DOHH2 (cell line): Measurements from ENCODE around the gene DDX60.

ENCODE experiments used
- H3F3A ChIP-seq: fragments of 200-600 bp; sonication (generic), shearing (Covaris generic); 2 replicates; pipeline ENCODE4 v1.6.0; 2016; ENCODE audit warnings: antibody characterized with exemption, mild to moderate bottlenecking; ENCODE audit not compliant: control insufficient read depth, insufficient read depth
- H3K27ac ChIP-seq: fragments of 200-600 bp; sonication (generic); 2 replicates; pipeline ENCODE4 v1.5.1; 2014; ENCODE audit warnings: low read depth, mild to moderate bottlenecking, low read length, moderate library complexity
- H3K27me3 ChIP-seq: fragments of 200-600 bp; sonication (generic); 2 replicates; pipeline ENCODE4 v1.6.1; 2014; ENCODE audit warnings: mild to moderate bottlenecking, low read length, mixed read lengths; ENCODE audit not compliant: control insufficient read depth
- H3K36me3 ChIP-seq: fragments of 200-600 bp; sonication (generic); 2 replicates; pipeline ENCODE4 v1.6.1; 2014; ENCODE audit warnings: mild to moderate bottlenecking, low read length, moderate library complexity, mixed read lengths; ENCODE audit not compliant: control insufficient read depth
- H3K4me1 ChIP-seq: fragments of 200-600 bp; sonication (generic); 2 replicates; pipeline ENCODE4 v1.6.1; 2014; ENCODE audit warnings: mild to moderate bottlenecking, low read length, mixed read lengths; ENCODE audit not compliant: control insufficient read depth
- H3K4me2 ChIP-seq: fragments of 200-600 bp; sonication (generic); 2 replicates; pipeline ENCODE4 v1.6.0; 2014; ENCODE audit warnings: mild to moderate bottlenecking, low read length, moderate library complexity
- H3K4me3 ChIP-seq: fragments of 200-600 bp; sonication (generic); 2 replicates; pipeline ENCODE4 v1.5.1; 2014; ENCODE audit warnings: mild to moderate bottlenecking, low read length, mixed read lengths
- H3K79me2 ChIP-seq: fragments of 200-600 bp; sonication (generic); 2 replicates; pipeline ENCODE4 v1.6.1; 2014; ENCODE audit warnings: mild to moderate bottlenecking, low read length, mixed read lengths; ENCODE audit not compliant: control insufficient read depth
- H3K9me2 ChIP-seq: fragments of 200-600 bp; sonication (generic); replicated peaks from 2 replicates; pipeline ENCODE4 v1.6.1; 2014; ENCODE audit warnings: mild to moderate bottlenecking, low read length, mixed read lengths; ENCODE audit not compliant: control insufficient read depth
- H3K9me3 ChIP-seq: fragments of 200-600 bp; sonication (generic); 2 replicates; pipeline ENCODE4 v1.6.1; 2014; ENCODE audit warnings: antibody characterized with exemption, low read length, mixed read lengths; ENCODE audit not compliant: control insufficient read depth, insufficient read depth
- H4K20me1 ChIP-seq: fragments of 200-600 bp; sonication (generic); 2 replicates; pipeline ENCODE4 v1.6.0; 2014; ENCODE audit warnings: low read depth, mild to moderate bottlenecking, antibody characterized with exemption, low read length, moderate library complexity; ENCODE audit not compliant: control insufficient read depth, insufficient read depth
- EZH2phosphoT487 ChIP-seq: fragments of 200-600 bp; sonication (generic); IDR thresholded peaks from 2 replicates; pipeline ENCODE4 v1.6.1; 2017; ENCODE audit warnings: borderline replicate concordance, mild to moderate bottlenecking, antibody characterized with exemption, low read length, moderate library complexity, mixed read lengths
- TF ChIP-seq, protein P1 (sequence below): fragments of 200-600 bp; sonication (generic); IDR thresholded peaks from one replicate; pipeline ENCODE4 v1.5.1; 2014; ENCODE audit warnings: antibody characterized with exemption, mild to moderate bottlenecking, low read depth, low read length; ENCODE audit not compliant: poor library complexity, severe bottlenecking

The DDX60 gene

DNA sequence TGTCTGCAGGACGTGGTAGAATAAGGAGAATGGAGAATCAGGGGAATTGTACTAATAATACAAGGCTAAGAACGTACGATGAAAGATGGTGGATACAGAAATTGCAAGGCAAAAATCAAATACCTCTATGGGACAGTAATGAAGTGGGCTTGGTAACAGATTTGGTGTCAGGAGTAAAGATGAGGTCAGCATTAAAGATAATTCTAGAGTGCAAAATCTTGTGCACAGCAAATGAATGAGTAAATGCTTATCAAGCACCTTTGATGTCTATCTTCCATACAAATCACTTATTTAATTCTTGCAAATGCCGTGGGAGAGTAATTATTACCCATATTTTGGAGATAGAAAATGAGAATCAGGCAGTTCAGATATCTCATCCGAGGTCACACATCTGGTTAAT, 70.9 kb downstream of the DDX60 start:
- H3K4me3 ChIP-seq, result no peak overlapping the region
- no peaks in the 10 kb centered on the region for H3K9me3 ChIP-seq
- H3F3A ChIP-seq, result no peaks in the 10 kb centered on the region
- no peaks in the 10 kb centered on the region for H3K4me1 ChIP-seq
- H3K4me2 ChIP-seq, result no peak overlapping the region
- no peaks in the 10 kb centered on the region for H3K9me2 ChIP-seq
- H3K27me3 ChIP-seq, result no peaks in the 10 kb centered on the region
- no peak overlapping the region for H3K27ac ChIP-seq
- TF ChIP-seq, protein P1, sequence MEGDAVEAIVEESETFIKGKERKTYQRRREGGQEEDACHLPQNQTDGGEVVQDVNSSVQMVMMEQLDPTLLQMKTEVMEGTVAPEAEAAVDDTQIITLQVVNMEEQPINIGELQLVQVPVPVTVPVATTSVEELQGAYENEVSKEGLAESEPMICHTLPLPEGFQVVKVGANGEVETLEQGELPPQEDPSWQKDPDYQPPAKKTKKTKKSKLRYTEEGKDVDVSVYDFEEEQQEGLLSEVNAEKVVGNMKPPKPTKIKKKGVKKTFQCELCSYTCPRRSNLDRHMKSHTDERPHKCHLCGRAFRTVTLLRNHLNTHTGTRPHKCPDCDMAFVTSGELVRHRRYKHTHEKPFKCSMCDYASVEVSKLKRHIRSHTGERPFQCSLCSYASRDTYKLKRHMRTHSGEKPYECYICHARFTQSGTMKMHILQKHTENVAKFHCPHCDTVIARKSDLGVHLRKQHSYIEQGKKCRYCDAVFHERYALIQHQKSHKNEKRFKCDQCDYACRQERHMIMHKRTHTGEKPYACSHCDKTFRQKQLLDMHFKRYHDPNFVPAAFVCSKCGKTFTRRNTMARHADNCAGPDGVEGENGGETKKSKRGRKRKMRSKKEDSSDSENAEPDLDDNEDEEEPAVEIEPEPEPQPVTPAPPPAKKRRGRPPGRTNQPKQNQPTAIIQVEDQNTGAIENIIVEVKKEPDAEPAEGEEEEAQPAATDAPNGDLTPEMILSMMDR, result no peak
- no peak for TF ChIP-seq EZH2phosphoT487
- H4K20me1 ChIP-seq, result no peaks in the 10 kb centered on the region
- H3K79me2 ChIP-seq, result no peaks in the 10 kb centered on the region
- H3K36me3 ChIP-seq, result no peaks in the 10 kb centered on the region

DNA sequence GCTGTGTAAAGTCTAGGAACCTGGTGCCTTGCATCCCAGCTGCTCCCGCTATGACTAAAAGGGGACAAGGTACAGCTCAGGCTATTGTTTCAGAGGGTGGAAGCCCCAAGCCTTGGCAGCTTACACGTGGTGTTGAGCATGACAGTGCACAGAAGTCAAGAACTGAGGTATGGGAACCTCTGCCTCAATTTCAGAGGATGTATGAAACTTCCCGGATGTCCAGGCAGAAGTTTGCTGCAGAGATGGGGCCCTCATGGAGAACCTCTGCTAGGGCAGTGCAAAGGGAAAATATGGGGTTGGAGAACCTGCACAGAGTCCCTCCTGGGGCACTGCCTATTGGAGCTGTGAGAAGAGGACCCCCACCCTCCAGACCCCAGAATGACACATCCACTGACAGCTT, 76.6 kb downstream of the DDX60 start:
- H3K27ac ChIP-seq, result no peak overlapping the region
- no peaks in the 10 kb centered on the region for H3F3A ChIP-seq
- no peak overlapping the region for H3K4me2 ChIP-seq
- H3K4me1 ChIP-seq, result no peaks in the 10 kb centered on the region
- peaks cover 7% of the 10 kb centered on the region; the same call in 1 of the 2 replicates for H3K9me3 ChIP-seq
- no peaks in the 10 kb centered on the region for H3K9me2 ChIP-seq
- H4K20me1 ChIP-seq, result no peaks in the 10 kb centered on the region
- H3K36me3 ChIP-seq, result no peaks in the 10 kb centered on the region
- TF ChIP-seq, protein P1, result no peak
- TF ChIP-seq EZH2phosphoT487, result no peak
- H3K27me3 ChIP-seq, result no peaks in the 10 kb centered on the region
- H3K4me3 ChIP-seq, result no peak overlapping the region
- no peaks in the 10 kb centered on the region for H3K79me2 ChIP-seq

DNA sequence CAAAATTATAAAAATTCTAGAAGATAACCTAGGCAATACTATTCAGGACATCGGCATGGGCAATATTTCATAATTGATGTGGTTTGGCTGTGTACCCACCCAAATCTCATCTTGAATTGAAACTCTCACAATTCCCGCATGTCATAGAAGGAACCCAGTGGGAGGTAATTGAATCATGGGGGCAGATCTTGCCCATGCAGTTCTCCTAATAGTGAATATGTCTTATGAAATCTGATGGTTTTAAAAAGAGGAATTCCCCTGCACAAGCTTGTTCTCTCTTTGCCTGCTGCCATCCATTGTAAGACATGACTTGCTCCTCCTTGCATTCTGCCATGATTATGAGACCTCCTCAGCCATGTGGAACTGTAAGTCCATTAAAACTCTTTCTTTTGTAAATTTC, 77.7 kb downstream of the DDX60 start:
- Histone ChIP-seq H3K4me1 (no peaks in the 10 kb centered on the region), H3K4me3 (no peak overlapping the region), H3K27ac (no peak overlapping the region), H3K9me2 (no peaks in the 10 kb centered on the region), H3K9me3 (peaks cover 7% of the 10 kb centered on the region; the same call in 1 of the 2 replicates), H4K20me1 (no peaks in the 10 kb centered on the region), H3K79me2 (no peaks in the 10 kb centered on the region), H3F3A (no peaks in the 10 kb centered on the region), H3K36me3 (no peaks in the 10 kb centered on the region), H3K27me3 (no peaks in the 10 kb centered on the region), H3K4me2 (no peak overlapping the region)
- TF ChIP-seq EZH2phosphoT487, result no peak

DNA sequence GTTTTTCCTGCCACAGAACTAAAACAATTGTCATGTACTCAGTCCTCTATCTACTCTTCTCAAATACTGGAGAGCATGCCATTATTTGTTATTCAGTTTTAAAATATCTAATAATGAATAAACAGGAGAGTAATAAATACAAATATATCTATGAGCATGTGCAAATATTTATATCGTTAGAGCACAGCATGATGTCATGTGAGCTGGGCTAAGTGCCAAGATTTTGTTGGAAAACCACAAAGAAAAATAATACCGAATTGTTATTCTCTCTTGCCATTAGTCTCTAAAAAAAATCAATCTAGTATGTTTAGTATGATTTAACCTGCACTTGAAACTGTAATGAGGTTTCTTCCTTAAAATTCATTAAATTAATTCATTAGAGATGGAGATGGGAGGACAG, 97.3 kb downstream of the DDX60 start:
- Histone ChIP-seq H3K4me2 (no peak overlapping the region), H3K27ac (no peak overlapping the region), H4K20me1 (no peaks in the 10 kb centered on the region), H3F3A (no peaks in the 10 kb centered on the region), H3K9me2 (no peaks in the 10 kb centered on the region), H3K4me1 (no peaks in the 10 kb centered on the region), H3K36me3 (no peaks in the 10 kb centered on the region), H3K9me3 (no peaks in the 10 kb centered on the region), H3K79me2 (no peaks in the 10 kb centered on the region), H3K27me3 (no peaks in the 10 kb centered on the region), H3K4me3 (no peak overlapping the region)
- TF ChIP-seq, protein P1, result no peak
- no peak for TF ChIP-seq EZH2phosphoT487
